CD4-positive, alpha-beta T cell treated with Interleukin-10 for 1 hour (primary cell): ENCODE measurements around the gene RABAC1.

ENCODE experiments used
- DNase-seq: peaks from one replicate; pipeline ENCODE4 v3.0.0-alpha.2; 2020

RABAC1 gene

DNA sequence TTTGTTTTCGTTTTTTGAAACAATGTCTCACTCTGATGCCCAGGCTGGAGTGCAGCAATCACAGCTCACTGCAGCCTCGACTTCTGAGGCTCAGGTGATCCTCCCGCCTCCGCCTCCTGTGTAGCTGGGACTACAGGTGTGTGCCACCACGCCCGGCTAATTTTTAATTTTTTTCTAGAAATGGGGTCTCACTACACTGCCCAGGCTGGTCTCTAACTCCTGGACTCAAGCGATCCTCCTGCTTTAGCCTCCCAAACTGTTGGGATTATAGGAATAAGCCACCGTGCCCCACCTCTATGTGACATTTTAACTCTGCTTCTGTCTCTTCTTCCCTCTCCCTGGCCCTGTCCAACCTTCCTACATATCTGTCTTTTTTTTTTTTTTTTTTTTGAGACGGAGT is 29.8 kb upstream of the RABAC1 start:
- DNase-seq, result no peak

DNA sequence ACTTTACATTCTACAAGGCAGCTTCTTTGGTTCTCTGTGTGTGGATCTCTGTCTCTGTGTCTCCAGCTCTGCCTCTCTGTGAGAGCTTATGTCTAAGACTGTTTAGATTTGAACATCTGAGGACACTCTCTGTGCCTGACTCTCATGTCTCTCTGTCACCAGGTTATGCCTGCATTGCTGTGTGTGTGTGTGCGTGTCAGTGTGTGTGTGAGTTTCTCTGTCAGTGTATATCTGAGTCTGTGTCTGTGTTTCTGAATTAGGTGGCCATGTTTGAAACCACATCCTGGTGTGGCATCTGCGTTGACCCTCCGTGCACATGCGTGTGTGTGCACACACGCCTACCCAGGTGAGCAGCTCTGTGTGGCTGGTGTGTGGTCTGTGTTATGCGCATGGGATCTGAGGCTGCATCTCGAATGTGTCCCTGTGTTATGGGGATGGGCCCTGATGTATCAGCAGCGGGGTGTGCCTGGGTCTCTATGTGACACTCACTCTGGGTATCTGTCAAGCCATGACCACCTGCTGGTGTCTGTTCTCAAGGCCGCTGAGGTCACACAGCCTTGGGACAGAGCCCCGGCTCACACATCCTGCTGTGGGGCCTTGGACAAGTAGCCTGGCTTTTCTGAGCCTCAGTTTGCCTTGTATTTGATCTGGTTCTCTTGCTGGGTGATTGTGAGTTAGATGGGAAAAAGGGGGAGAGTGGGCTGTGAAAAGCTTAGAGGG is 28.2 kb upstream of the RABAC1 start:
- no peak for DNase-seq

DNA sequence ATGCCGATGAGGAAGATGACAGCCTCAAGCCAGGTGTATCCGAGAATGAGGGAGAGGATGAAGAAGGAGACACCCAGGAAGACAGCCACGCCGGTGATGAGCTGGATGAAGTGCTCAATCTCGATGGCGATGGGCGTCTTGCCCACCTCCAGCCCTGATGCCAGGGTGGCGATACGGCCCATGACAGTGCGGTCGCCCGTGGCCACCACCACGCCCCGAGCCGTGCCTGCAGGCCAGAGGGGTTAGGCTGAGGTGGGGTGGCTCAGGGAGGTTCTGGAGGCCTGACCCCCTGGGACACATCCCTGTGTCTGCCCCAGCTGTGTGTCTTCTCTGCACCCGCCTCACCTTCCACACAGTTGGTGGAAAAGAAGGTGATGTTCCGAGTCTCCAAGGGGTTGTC is 25.8 kb upstream of the RABAC1 start:
- DNase-seq, result no peak

DNA sequence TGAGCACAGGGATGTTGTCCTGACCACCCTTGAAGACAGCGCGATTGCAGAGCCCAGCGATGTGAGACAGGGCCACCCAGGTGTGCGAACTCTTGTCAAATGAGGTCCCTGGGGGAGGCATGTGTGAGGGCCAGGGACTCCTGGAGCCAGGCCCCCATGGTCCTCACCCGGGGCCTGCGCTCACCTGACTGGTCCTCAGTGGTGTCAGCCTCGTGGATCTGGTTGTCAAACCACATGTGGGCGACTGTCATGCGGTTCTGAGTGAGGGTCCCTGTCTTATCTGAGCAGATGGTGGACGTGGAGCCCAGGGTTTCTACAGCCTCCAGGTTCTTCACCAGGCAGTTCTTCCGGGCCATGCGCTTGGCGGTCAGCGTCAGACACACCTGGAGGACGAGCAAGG is 22.6 kb upstream of the RABAC1 start:
- no peak for DNase-seq

DNA sequence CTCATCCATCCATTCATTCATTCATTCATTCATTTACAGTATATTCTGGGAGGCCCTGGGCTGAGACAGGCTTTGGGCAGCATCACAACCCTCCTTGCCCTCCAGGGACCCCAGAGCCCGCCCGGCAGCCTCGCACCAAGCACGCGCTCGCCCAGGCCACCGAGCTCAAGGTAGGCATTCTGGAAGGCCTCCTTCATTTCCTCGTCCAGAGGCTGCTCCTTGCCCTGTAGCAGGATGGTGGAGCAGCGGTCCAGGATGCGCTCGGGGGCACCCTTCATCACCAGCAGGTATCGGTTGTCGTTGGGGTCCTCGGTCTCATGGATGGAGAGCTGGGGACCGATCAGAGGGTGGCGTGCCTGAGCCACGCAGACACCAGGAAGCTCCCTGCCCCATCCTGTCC is 19.3 kb upstream of the RABAC1 start:
- no peak for DNase-seq

DNA sequence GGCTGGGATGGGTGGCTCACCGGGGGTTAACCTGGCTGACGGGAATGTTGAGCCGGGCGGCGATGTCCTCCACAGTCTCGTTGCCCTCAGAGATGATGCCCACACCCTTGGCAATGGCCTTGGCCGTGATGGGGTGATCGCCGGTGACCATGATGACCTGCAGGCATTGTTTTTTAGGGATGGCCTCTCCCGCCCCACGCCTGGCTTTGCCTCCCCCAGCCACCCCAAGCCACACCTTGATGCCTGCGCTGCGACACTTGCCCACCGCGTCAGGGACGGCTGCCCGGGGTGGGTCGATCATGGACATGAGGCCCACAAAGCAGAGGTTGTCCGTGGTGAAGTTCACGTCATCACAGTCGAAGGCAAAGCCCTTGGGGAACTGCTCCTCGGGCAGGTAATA is 18.8 kb upstream of the RABAC1 start:
- no peak for DNase-seq

DNA sequence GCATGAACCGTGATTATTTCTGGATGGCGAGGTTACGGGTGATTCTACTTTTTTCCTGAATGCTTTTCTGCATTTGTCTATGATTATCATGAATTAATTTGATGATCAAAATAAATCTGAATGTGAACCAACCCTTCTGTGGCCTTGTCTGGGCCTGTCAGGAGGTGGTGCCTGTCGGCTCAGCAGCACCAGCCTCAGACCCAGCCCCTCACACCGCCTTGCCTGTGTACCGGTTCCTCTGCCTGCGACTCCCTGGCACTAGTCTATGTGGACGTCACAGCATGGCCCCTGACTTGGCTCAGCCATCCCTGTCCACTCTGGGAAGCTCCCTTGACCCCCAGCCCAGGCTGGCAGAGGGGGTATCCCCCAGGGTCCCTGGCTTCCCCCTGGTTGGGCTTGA is 15.5 kb upstream of the RABAC1 start:
- no peak for DNase-seq

DNA sequence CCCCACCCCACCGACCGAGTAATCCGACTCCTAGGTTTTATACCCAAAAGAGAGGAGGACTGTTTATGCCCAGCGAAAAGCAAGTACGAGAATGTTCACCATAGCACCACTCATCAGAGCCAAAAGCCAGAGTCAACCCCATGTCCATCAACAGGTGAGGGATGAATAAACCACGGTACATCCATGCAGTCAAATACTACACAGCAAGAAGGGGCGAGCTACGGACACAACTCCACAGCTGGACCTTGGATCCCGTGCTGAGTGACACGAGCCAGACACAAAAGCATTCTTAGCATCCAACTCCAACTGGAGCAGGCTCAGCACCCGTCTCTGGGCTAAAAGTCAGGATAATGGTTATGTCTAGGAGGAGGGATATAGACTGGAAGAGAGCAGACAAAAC is 12.2 kb upstream of the RABAC1 start:
- DNase-seq, result no peak

DNA sequence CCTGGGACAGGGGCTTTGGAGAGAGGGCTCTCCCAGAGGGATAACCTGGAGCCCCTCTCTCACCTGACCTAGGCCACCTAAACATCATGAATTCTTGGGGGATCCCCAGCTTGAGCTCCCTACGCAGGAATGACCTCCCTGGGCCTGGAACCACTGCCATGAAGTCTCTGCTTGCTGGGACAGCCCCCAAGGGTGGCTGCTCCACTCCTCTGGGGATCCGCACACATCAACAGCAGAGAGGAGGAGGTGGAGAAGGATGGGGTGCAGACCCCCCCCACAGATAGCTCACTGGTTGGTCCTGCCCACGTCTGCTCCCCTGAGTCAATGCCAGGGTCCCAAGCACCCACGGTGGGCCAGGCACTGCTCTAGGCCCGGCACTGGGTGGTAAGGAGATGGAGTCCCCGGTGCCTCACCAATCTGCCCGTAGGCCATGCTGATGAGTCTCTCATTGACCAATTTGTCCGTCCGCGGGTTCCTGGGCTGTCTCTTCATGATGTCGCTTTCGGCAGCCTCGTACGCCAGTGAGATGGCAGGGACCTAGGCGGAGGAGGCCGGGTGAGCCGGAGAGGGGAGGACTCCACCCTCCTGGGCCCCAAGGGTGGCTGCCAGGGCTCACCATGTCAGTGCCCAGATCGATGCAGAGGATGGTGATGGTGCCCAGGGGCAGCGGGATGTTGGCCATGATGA is 10.8 kb upstream of the RABAC1 start:
- DNase-seq, result no peak

DNA sequence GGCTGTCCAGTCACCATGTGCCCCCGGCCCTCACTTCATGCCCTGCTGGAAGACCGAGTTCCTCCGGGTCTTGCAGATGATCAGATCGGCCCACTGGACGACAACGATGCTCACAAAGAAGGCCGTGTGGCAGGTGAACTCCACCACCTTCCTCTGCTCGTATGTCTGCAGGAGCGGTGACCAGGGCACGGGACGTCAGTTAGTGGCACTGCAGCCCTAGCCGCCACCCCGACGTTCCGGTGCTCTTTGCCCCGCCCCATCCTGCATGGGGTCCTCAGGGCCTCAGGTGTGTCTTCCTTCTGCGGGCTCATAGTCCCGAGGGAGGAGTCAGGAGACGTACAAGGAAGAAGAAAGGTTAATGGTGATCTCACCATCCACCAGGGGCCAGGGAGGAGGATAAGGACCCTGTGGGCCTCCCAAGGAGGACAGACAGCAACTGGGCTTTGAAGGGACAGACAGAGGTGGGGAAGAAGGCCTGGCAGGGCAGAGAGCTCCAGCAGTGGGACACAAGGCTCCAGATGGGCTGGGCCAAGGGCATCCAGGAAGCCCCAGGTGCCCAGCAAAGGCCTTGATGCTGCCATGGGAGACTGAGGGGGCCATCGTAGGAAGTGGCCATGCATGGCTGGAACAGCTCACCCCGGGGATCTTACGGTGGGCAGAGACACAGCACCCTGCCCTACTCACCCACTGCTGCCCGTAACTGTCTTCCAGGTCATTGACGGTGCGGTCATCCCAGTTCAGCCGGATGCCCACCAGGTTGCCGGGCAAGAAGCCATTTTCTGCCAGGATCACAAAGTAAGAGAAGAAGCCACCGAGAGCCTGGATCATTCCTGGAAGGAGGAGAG is 9.9 kb upstream of the RABAC1 start:
- no peak for DNase-seq

DNA sequence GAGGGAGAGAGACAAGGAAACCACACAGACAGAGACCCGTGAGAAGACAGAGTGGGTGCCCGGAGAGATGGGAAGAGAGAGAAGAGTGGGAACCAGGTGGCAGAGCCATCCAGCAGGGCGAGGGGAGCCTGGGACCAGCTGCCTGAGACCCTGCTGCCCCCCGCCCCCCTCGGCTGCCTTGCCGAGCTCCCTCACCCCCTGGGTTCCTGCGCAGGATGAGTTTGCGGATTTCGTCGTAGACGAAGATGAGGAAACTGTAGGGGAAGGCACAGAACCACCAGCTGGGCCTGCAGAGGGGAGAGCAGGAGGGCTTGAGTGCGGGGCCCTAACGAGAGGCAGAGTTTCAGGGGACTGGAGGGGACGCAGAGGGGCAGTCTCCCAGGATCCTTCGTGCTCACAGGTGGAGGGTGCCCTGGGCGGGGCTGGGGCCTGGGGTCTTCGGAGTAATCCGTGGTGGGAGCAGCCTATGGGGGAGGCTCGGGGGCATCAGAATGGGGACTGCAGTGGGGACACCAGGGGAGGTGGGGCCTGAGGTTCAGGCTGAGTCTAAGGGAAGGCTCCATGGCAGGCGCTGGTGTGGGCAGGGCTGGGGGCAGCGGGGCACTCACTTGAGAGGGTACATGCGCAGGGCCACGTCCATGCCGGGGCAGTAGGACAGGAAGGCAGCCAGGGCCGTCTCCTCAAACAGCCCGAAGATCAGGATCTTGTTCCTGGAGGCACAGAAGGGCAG is 8.1 kb upstream of the RABAC1 start:
- DNase-seq, result no peak

DNA sequence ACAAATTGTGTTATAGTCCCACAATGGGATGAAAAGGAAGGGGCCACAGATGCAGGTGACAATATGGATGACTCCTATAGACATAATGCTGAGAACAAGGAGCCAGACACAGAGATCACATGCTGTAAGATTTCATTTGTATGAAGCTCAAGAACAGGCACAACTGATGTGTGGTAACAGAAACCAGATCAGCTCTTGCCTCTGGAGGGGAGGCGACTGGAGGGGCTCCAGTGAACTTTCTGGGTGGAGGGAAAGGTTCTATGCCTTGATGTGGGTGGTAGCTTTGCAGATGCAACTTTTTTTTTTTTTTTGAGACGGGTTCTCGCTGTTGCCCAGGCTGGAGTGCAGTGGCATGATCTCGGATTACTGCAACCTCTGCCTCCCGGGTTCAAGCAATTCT is 6.0 kb upstream of the RABAC1 start:
- no peak for DNase-seq

DNA sequence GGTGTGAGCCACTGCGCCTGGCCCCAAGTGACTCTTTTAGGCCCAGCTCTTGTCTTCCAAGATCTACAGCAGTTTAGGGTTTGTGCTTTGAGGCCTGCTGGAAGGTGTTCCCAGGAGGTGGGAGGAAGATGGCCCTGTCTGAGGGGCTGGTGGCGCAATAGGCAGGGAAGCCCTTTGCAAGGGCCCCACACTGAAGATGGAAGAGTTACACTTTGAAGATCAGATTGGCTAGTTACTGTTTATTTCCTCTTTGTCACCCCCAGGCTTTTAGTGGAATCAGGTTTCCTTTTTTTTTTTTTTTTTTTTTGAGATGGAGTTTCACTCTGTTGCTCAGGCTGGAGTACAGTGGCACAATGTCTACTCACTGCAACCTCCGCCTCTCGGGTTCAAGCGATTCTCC is 1.9 kb upstream of the RABAC1 start:
- DNase-seq, result no peak

DNA sequence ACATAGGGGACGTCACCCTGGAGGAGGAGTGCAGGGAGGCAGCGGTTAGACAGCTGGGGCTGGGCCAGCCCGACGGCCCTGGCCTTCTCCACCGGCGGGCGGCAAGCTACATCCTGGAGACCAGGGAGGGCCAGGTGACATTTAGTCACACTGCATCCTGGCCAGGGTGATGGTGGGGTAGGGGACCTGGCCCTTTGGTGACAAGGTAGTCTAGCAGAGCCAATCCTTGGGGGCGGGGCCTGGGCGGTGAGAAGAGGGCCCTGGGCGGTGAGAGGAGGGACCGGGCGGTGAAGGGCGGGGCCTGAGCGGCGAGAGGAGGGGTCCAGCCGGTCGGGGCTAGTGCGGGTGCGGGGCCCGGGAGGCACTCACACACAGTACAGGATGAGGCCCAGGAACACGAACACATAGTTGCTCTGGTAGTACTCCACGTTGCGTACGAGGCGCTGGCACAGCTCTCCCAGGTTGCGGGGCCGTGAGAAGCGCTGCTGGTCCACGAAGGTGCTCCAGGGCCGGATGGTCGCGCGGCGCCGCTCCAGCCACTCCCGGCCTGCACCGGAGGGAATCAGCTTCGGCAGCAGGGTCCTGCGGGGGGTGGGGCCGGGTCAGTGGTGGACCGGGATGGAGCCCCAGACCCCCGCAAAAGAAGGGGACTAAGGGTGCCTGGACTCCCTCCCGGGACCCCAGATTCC is 610 bp downstream of the RABAC1 start:
- DNase-seq, result peak; percentile 85

DNA sequence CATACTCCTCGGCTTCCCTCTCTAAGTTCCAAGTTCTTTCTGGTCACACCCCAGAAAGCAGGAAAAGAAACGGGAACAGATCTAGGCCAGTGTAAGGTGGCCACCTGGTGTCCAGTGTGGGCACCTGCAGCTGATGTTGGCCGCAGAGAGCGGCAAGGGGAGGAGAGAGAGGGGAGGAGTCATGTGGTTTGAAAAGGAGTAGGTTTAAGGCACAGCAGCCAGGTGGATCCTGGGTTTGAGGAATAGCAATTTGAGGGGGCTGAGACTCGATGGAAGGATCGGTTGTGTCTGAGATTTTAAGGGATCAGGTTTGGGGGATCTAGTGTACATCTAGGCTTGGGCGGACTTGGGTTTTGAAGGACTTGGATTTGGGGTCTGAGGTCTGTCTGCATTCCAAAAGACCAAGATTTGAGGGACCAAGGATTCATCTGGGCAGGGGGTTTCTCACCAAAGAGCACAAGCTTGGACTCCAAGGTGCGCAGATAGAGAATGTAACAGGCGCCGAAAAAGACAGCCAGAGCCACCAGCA is 1.2 kb downstream of the RABAC1 start:
- peak; percentile 59 for DNase-seq

DNA sequence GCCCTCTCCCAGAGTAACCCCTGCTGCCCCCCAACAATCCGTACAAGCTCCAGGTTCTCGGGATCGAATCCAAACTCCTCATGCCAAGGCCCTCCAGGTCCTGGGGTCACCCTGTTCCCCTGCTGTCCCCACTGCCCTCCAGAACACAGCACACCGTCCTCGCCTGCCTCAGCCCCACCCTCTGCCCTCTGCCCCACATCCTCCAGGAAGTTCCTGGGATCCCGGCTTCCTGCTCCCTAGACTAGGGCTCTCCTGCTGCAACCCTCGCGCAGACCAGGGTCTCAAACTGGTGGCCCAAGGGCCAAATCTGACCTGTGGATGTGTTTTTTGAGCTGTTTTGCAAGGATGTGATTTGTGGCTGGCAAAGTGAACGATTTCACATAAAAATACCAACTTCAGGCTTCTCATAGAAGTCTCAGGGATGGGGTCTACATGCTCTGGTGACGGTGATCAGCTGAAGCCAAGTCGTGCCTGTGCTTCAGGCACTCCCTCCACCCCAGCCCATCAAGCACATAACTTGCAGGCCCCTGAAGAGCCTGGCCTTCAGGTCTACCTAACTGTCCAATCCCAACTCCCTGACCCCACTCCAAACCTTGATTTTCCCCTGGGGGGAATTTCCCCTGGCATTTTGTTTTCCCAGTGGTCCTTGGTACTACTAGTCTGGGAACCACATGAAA is 1.8 kb downstream of the RABAC1 start:
- no peak for DNase-seq

DNA sequence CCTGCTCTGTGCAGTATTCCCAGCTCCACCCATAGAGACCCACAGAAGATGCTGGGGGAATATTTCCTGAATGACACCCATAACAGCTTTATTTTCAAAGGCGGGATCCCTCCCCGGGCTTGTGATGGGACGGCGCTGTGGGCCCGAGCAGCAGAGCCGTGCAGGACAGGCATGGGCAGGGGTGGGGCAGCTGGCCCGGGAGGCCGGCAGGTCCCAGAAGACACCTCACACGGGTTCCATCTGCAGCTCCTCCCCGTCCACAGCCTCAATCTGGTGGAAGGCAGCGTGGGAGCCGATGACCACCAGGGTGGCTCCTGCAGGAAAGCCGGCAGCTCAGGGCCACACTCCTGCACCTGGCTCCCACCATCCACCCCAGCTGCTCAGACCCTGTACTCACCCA is 2.5 kb downstream of the RABAC1 start:
- no peak for DNase-seq

DNA sequence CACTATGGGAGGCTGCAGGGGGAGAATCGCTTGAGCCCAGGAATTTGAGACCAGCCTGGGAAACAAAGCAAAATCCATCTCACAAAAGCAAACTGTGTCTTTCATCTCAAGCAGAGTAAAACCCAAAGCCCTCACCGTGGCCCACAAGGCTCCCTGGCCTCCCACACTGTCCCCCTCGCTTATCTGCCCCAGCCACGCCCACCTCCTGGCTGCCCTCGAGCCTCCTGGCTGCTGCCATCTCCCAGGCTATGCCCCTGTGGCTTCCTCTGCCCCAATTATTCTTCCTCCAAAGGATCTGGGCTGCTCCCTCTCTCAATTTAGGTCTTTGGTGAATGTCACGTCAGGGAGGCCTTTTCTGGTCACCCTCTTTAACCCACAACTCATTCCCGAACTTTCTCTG is 3.6 kb downstream of the RABAC1 start:
- no peak for DNase-seq

DNA sequence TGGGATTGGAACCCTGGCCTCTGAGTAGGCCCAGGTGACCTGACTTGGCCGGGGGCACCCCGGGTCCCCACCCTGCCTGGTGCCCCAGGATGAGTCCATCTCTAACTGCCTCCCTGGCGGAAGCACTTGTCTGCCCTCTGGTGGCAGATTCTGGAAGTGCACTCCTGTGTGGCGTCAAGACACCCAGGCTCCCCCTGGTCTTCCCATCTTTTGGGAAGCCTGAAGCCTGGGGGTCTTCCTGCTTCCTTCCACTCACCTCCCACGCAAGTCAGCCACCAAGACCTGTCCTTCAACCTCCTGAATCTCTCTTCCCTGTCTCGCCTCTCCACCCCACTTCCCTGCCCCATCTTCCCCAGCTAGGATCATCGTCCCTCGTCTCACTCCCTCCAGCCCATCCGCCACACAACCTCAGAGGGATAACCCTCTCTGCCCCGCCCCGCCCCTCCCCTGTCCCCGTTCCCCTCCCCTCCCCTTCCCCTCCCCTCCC is 7.4 kb downstream of the RABAC1 start:
- DNase-seq, result peak; percentile 87

DNA sequence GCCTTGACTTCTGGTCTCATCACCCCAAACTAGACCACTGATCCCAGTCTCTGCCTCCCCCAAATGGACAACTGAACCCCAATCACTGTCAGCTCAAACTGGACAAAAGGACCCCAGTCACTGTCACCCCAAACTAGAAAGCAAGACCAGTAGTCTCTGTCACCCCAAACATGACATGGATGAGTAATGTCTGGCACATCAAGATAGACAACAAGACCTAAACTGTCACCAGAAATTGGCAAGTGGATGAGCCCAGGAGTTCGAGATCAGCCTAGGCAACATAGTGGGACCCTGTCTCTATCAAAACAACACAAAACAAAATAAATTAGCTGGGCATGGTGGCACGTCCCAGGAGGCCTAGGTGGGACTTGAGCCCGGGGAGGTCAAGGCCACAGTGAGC is 12.0 kb downstream of the RABAC1 start:
- no peak for DNase-seq

DNA sequence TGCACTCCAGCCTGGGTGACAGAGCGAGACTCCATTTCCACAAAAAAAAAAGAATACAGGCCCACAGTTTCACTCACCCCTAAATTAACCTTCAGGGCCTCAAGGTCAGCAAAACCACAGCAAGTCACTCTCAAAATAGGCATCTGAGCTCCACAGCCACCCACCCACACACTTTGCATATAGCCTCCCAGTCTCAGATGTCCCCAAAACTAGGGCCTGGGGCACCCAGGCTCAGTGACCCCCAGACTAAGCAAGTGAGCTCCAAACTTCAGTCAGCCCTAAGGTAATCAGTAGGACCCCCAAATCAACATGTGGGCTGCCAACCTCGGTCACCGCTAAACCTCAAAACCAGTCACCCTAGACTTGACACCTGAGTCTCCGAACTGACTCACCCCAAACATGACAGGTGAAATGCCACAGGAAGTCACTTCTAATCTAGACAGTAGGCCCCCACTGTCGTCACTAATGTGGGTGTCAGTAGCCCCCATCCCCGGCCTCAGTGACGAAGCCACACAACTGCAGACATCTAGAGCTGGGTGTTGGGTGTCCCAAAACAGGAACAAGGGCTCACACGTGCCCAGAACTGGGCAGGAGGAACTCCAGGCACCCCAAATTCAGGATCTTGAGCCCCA is 13.9 kb downstream of the RABAC1 start:
- DNase-seq, result peak; percentile 91
